GM12865 (cell line): ENCODE measurements around the gene XXYLT1.

Experiments used
- DNase-seq: peaks from one replicate; pipeline ENCODE4 v3.0.0; 2010; ENCODE audit warnings: low read depth
- H3K4me3 ChIP-seq: 2 replicates; pipeline ENCODE4 v1.5.1; 2011; ENCODE audit warnings: mild to moderate bottlenecking, low read depth, low read length, control low read depth
- TF ChIP-seq, protein P1 (sequence below): IDR thresholded peaks from 2 replicates; pipeline ENCODE4 v1.5.1; 2011; ENCODE audit warnings: low read length, control low read depth, low read depth, inconsistent platforms; ENCODE audit not compliant: insufficient read depth; ENCODE audit errors: missing control alignments

XXYLT1 gene

DNA sequence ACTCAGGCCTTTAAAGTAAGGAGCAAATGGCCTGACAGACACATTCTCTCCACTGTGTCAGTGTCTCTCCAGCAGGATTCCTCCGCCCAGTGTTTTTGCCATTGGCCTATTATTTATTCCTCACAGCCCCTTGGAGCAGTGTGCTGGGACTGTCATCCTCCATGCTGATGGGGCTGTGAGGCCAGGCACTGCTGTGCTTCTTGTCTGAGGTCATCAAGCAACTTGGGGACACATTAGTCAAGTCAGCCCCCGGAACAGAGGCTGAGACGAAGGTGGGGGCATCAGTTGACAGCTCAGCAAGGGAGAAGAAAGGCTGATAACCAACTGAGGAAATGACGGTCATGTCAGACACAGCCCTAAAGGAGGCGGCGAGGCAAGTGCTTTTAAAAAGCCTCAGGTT lies 67.4 kb downstream of the XXYLT1 start:
- TF ChIP-seq, protein P1, sequence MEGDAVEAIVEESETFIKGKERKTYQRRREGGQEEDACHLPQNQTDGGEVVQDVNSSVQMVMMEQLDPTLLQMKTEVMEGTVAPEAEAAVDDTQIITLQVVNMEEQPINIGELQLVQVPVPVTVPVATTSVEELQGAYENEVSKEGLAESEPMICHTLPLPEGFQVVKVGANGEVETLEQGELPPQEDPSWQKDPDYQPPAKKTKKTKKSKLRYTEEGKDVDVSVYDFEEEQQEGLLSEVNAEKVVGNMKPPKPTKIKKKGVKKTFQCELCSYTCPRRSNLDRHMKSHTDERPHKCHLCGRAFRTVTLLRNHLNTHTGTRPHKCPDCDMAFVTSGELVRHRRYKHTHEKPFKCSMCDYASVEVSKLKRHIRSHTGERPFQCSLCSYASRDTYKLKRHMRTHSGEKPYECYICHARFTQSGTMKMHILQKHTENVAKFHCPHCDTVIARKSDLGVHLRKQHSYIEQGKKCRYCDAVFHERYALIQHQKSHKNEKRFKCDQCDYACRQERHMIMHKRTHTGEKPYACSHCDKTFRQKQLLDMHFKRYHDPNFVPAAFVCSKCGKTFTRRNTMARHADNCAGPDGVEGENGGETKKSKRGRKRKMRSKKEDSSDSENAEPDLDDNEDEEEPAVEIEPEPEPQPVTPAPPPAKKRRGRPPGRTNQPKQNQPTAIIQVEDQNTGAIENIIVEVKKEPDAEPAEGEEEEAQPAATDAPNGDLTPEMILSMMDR = no peak
- DNase-seq = no peak
- H3K4me3 ChIP-seq = no peak overlapping the region

DNA sequence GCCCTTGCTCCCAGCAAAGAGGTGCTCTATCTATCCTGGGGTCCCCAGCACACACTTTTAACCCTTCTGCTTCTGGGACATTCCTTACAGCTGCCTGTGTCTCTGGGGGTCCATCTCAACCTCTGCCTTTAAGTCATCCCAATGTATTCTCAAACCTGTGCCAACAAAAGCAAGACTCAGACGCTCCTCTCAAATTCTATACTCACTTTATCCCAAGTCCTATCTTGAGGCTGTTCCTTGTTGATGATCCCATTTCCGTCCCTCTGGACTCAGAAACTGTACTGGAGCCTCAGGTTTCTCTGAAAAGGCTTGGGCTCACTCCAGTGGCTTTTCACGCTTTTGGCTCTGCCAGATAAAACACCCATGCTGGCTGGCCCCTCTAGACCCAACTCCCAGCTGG lies 69.7 kb downstream of the XXYLT1 start:
- no peak for DNase-seq
- H3K4me3 ChIP-seq = no peak overlapping the region
- TF ChIP-seq, protein P1 = no peak

DNA sequence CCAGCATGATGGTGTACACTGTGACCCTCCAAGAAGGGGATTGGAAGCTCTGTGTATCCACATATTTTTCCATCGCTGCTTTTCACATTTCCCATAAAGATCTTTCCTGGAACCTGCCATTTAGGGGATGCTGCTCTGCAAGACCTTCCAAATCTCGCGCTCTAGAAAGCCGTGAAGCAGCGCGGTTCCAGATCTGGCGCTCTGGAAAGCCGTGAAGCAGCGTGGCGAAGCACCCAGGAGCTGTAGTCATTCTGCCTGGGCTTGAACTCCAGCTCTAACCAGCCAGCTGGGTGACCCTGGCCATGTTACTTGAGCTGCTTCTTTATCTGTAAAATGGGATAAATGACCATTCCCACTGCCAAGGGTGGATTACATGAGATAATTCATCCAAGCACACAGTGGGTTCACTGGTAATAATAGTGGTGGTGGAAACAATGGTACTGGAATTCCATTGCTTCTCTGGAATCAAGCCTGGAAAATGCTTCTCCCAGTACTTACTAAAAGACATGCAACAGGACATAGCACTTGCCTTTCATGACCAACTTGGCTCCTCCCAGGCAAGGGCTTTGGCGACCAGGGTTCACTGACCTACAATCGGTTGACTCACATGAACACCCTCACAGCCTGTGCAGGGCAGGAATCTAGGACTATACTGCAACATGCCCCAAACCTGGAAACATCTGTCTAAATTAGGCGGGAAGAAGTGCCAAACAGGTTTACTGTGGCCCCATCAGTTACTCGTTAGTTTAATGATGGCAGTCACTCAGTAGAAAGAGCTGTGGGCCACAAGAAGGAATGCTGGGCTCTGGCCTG lies 70.7 kb downstream of the XXYLT1 start:
- no peak overlapping the region for H3K4me3 ChIP-seq
- TF ChIP-seq, protein P1 = no peak
- DNase-seq = no peak

DNA sequence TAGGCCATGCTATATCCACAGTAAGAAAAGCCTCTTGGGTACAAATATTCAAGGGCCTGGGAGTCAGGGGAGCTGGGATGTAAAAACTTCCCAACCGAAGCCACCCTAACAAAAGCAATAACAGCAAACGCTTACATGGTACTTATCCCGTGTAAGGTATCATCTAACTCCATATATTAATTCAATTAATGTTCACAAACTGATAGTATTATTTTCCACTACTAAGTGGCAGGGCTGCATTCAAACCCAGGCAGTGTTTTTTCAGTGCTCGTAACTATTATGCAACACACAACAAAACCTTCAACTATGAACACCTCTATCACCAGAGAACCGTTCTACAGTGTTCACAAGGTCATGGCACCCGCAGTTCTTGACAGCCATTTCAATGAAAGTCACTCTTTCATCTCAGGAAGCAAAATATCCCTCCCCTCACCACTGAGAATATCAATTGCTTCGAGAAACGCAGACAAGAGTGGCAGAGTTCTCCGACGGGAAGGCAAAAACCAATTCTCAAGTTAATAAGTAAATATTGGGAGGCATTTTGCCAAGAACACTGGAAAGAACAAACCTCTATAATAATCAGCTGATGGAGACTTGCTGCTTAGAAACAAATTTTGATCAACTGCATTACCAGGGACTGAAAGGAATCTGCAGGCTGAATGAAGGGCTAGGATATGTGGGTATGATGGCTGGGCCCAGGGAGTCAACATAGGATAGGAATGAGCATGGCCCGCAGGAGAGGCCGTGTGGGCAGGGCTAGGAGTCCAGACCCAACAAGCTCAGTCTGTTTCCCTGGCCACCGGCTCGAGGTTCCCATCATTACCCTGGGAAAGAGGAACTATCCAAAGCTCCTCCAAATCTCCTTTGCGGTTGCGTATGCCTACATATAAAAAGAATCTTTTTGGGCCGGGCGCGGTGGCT lies 72.3 kb downstream of the XXYLT1 start:
- no peak overlapping the region for H3K4me3 ChIP-seq
- TF ChIP-seq, protein P1 = no peak
- no peak for DNase-seq

DNA sequence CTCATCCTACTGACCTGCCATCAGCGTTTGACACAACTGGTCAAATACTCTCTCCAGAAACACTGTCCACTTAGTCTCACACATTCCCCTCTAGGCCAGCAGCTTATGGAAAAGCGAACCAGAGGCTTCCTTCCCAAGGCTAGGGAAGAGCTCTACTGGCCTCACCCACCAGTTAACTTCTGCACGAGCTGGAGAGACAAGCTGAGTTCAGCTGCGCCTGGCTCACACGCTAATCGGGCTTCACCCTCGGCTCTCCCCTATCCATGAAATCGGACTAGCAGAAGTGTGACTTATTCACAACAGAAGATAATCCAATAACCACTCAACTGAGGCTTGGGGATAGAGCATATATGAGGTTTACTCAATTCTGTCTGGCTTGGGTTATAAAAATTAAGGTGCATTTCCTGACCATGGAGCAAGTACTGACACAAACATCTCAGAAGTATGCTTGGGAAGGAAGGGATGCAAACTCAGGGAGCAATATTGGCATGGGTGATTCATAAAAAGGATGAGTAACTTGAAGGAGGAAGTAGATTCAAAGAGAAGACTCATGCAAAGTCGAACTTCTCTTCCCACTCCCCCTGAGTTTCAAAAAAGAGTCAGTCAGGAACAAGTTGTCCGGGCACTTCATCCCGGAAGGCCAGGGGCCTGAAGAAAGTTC lies 73.1 kb downstream of the XXYLT1 start:
- TF ChIP-seq, protein P1 = no peak
- H3K4me3 ChIP-seq = no peak overlapping the region
- no peak for DNase-seq

DNA sequence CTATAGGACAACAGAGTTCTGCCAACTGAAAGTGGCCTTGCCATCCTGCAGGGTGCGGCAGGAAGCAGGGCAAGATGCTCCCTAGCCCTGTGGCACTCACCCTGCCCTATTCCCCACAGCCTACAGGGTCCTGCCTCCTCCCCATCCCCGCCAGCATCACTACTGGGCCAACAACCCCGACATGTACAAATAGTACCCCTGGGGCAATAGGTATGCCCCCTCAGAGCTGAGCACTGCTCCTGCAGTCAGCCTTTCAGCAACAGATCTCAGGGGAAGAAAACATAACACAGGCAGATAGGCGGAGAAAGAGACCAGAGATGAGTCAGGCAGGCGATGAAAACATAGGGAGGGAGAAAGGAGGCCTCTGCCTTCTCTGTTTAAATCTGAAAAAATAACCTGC lies 74.7 kb downstream of the XXYLT1 start:
- no peak for DNase-seq
- TF ChIP-seq, protein P1 = no peak
- H3K4me3 ChIP-seq = no peak overlapping the region
